ENCODE data around the gene YTHDF1.

Gene YTHDF1

DNA sequence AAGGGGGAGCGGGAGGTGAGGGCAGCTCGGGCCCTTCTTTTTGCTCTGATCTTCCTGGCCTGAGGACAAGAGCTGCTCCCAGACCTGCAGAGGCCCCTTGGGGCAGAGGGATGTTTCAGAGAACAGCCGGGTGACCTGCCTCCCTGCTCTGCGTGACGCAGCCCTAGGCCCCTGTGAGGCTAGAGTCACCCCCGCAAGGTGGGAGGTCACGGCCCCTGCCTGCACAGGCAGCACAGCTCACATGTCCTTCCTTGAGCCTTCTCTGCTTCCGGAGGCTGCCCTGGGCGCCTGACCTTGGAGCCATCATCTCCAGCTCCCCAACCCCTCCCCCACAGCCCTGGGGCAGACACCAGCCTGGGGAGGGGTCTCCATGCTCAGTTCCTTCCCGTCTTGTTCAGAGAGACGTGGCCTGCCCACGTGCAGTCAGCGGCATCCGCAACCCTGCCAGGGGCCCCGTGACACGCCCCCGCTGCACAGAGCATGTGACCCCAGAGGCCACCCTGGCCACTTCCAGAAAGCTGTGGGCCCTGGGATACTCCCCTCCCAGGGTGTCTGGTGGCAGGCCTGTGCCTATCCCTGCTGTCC, 19.6 kb upstream of the YTHDF1 start, which contains the start of gene BIRC7:
Gene BIRC7, plus strand, starts transcription at position 507 of the 585 bp plus-strand sequence. CDS start 192 bp downstream, outside the sequence.
- Mint-ChIP-seq H3K9me3 (no peaks in the 10 kb centered on the region), H3K27me3 (ENCODE audit: low read depth) (peaks cover 11% of the 10 kb centered on the region), H3K4me3 (peak within 1 kb of the TSS in 1 of 3 experiments; percentile 41)

DNA sequence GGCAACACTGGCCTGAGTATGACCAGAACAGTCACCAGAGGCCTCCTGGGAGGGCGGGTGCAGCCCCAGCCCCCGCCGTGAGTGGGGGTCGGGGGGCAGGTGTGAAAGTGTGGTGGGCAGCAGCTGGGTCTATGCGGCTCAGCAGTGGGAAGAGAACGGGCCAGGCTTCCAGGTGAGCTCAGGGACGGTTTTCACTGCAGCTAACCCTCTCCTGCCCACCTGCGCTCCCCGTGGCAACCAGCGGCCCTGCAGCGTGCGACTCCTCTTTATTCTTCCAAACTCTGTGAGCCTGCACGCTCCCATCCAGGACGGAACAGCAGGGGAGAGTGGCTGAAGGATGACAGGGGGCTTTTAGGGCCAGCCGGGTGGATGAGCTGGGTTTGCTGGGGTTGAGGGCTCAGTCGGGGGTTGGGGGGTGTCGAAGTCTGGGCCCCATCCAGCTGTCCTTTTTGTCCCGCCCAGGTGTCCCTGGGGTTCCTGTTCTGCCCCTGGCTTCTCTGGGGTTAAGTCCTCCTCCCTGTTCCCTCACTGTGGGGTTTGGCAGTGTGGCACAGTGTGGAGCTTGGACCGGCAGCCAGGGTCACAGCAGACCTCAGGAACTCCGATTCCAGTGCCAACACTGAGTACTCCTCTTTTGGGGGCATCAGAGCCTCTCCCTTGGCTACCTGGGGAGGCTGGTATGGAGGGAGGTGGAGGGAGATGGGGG, 18.9 kb upstream of the YTHDF1 start:
- TF ChIP-seq, protein P1, sequence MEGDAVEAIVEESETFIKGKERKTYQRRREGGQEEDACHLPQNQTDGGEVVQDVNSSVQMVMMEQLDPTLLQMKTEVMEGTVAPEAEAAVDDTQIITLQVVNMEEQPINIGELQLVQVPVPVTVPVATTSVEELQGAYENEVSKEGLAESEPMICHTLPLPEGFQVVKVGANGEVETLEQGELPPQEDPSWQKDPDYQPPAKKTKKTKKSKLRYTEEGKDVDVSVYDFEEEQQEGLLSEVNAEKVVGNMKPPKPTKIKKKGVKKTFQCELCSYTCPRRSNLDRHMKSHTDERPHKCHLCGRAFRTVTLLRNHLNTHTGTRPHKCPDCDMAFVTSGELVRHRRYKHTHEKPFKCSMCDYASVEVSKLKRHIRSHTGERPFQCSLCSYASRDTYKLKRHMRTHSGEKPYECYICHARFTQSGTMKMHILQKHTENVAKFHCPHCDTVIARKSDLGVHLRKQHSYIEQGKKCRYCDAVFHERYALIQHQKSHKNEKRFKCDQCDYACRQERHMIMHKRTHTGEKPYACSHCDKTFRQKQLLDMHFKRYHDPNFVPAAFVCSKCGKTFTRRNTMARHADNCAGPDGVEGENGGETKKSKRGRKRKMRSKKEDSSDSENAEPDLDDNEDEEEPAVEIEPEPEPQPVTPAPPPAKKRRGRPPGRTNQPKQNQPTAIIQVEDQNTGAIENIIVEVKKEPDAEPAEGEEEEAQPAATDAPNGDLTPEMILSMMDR (IDR thresholded peaks at IDR 0.05; ENCODE audit: unreplicated experiment in 3 of 3), result peak; percentile 47 to 55 (median 51)
- H3K27ac Mint-ChIP-seq, result no peak overlapping the region
- peak overlapping the region in 1 of 3 experiments; percentile 41 for H3K4me3 Mint-ChIP-seq
- H3K4me1 Mint-ChIP-seq, result peaks cover 13% of the 10 kb centered on the region
- no peaks in the 10 kb centered on the region for H3K36me3 Mint-ChIP-seq (ENCODE audit: low read depth)
- peaks cover 11% of the 10 kb centered on the region for H3K27me3 Mint-ChIP-seq (ENCODE audit: low read depth)
- no peaks in the 10 kb centered on the region for H3K9me3 Mint-ChIP-seq

More for the DNA sequence above, 19.6 kb upstream of the YTHDF1 start, which contains the start of gene BIRC7:
- peak within 1 kb of the TSS in 1 of 3 experiments; percentile 40 for H3K27ac Mint-ChIP-seq
- no peaks in the 10 kb centered on the region for H3K36me3 Mint-ChIP-seq (ENCODE audit: low read depth)
- TF ChIP-seq, protein P1 (IDR thresholded peaks at IDR 0.05; ENCODE audit: unreplicated experiment in 3 of 3), result no peak
- H3K4me1 Mint-ChIP-seq, result peaks cover 7% of the 10 kb centered on the region

DNA sequence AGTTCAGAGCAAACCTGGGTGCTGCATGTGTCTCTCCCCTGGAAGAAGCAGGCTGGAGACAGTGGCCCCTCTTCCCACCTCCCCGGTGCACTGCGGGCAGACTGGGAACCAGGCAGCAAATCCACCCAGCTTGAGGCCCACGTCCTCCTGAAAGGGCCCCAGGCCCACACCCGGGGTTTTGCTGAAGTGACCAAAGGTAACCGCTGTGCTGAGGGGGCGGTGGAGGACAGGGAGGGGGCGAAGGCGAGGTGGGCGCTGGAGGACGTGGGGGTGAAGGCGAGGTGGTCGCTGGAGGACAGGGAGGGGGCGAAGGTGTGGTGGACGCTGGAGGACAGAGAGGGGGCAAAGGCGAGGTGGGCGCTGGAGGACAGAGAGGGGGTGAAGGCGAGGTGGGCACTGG, 18.0 kb upstream of the YTHDF1 start:
- peaks cover 11% of the 10 kb centered on the region for H3K27me3 Mint-ChIP-seq (ENCODE audit: low read depth)
- no peaks in the 10 kb centered on the region for H3K36me3 Mint-ChIP-seq (ENCODE audit: low read depth)
- TF ChIP-seq, protein P1 (IDR thresholded peaks at IDR 0.05; ENCODE audit: unreplicated experiment in 3 of 3), result no peak
- no peak overlapping the region for H3K4me3 Mint-ChIP-seq
- peaks cover 18% of the 10 kb centered on the region for H3K4me1 Mint-ChIP-seq
- H3K9me3 Mint-ChIP-seq, result no peaks in the 10 kb centered on the region
- no peak overlapping the region for H3K27ac Mint-ChIP-seq

DNA sequence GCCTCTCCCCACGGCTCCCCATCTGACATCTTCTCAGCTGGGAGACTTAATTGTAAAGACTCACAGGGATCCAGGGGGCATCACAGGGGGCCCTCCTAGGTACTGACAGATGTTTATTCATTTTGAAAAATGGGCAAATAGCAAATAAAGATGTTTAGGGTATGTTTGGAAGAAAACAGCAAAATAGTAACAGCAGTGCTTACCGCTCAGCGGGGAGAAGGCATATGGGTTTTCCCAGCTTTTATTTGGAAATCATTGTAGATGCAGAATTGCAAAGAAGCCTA, 17.1 kb upstream of the YTHDF1 start:
- H3K9me3 Mint-ChIP-seq, result no peaks in the 10 kb centered on the region
- H3K27ac Mint-ChIP-seq, result no peak overlapping the region
- H3K4me1 Mint-ChIP-seq, result peaks cover 18% of the 10 kb centered on the region
- H3K27me3 Mint-ChIP-seq (ENCODE audit: low read depth), result peaks cover 11% of the 10 kb centered on the region
- TF ChIP-seq, protein P1 (IDR thresholded peaks at IDR 0.05; ENCODE audit: unreplicated experiment in 3 of 3), result no peak
- no peak overlapping the region for H3K4me3 Mint-ChIP-seq
- no peaks in the 10 kb centered on the region for H3K36me3 Mint-ChIP-seq (ENCODE audit: low read depth)

DNA sequence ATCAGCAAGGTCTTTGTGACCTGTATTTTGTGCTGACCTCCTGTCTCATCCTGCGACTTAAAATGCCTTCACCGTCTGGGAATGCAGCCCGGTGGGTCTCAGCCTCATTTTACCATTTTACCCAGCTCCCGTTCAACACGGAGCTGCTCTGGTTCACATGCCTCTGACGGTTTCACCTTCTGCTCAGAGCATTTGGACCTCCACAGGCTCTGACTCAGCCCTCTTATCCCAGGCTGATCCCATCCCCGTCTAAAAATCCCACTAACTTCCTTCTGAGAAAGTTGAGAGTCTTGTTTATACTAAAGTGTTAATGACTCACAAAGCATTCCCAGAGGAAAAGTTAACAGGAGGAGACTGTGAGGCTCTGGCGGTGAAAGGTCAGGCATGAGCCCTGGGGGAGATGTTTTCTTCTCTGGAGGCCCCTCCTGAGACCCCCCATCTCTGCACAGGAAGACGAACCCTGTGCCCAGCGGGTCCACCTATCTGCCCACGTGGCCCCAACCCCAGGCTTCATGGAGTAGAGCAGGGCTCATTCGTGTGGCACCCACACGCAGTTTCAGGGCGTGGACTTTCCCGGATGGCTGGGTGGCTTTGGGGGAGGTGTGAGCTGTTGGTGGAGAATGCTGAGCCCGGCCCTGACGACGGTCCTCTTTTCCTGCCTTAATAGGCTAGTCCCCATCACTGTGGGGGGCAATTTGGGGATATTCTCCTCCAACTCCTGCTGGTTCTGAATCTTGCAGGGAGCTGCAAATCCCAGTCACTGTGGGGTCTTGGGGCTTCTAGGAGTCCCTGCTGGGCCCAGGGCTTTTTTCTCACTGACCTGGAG, 16.5 kb upstream of the YTHDF1 start:
- TF ChIP-seq, protein P1 (IDR thresholded peaks at IDR 0.05; ENCODE audit: unreplicated experiment in 3 of 3), result no peak
- Mint-ChIP-seq H3K9me3 (no peaks in the 10 kb centered on the region), H3K36me3 (ENCODE audit: low read depth) (no peaks in the 10 kb centered on the region), H3K27me3 (ENCODE audit: low read depth) (peaks cover 11% of the 10 kb centered on the region), H3K27ac (peak overlapping the region in 1 of 3 experiments; percentile 68), H3K4me3 (no peak overlapping the region), H3K4me1 (peaks cover 18% of the 10 kb centered on the region)

All from nephron (organoid).